A549 (cell line): Measurements from ENCODE around the gene ZC3H12D.

ENCODE experiments used
- KDM1A ChIP-seq: fragments of 200-600 bp; sonication (generic); IDR thresholded peaks from 2 replicates; pipeline ENCODE4 v1.6.1; 2016; ENCODE audit warnings: low read depth, mild to moderate bottlenecking
- SREBF2 ChIP-seq: fragments of 450-650 bp; IDR thresholded peaks from 2 replicates; pipeline ENCODE4 v1.6.1; 2014; ENCODE audit warnings: mild to moderate bottlenecking, moderate library complexity
- TF ChIP-seq, protein P1 (sequence below): fragments of >200 bp; sonication (Bioruptor Twin); formaldehyde crosslinking; IDR thresholded peaks from 3 replicates; pipeline ENCODE4 v1.5.1; 2016
- TF ChIP-seq, protein P2 (sequence below): fragments of 200-600 bp; sonication (generic); IDR thresholded peaks from 2 replicates; pipeline ENCODE4 v1.6.1; 2016; ENCODE audit warnings: antibody characterized with exemption, mild to moderate bottlenecking, moderate library complexity

GRCh38 chr6:149499066-149499465, 14.3 kb upstream of the ZC3H12D start:
- TF ChIP-seq KDM1A (no peak), SREBF2 (no peak)
- TF ChIP-seq, protein P1, sequence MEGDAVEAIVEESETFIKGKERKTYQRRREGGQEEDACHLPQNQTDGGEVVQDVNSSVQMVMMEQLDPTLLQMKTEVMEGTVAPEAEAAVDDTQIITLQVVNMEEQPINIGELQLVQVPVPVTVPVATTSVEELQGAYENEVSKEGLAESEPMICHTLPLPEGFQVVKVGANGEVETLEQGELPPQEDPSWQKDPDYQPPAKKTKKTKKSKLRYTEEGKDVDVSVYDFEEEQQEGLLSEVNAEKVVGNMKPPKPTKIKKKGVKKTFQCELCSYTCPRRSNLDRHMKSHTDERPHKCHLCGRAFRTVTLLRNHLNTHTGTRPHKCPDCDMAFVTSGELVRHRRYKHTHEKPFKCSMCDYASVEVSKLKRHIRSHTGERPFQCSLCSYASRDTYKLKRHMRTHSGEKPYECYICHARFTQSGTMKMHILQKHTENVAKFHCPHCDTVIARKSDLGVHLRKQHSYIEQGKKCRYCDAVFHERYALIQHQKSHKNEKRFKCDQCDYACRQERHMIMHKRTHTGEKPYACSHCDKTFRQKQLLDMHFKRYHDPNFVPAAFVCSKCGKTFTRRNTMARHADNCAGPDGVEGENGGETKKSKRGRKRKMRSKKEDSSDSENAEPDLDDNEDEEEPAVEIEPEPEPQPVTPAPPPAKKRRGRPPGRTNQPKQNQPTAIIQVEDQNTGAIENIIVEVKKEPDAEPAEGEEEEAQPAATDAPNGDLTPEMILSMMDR = no peak
- TF ChIP-seq, protein P2, sequence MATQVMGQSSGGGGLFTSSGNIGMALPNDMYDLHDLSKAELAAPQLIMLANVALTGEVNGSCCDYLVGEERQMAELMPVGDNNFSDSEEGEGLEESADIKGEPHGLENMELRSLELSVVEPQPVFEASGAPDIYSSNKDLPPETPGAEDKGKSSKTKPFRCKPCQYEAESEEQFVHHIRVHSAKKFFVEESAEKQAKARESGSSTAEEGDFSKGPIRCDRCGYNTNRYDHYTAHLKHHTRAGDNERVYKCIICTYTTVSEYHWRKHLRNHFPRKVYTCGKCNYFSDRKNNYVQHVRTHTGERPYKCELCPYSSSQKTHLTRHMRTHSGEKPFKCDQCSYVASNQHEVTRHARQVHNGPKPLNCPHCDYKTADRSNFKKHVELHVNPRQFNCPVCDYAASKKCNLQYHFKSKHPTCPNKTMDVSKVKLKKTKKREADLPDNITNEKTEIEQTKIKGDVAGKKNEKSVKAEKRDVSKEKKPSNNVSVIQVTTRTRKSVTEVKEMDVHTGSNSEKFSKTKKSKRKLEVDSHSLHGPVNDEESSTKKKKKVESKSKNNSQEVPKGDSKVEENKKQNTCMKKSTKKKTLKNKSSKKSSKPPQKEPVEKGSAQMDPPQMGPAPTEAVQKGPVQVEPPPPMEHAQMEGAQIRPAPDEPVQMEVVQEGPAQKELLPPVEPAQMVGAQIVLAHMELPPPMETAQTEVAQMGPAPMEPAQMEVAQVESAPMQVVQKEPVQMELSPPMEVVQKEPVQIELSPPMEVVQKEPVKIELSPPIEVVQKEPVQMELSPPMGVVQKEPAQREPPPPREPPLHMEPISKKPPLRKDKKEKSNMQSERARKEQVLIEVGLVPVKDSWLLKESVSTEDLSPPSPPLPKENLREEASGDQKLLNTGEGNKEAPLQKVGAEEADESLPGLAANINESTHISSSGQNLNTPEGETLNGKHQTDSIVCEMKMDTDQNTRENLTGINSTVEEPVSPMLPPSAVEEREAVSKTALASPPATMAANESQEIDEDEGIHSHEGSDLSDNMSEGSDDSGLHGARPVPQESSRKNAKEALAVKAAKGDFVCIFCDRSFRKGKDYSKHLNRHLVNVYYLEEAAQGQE = no peak
